PC-9 (cell line): ENCODE results near the gene RB1. TPM values are rescaled to one million over a fixed set of nuclear protein-coding genes. Genes with fewer than 3 reads are reported as not detected.

Experiments
- BruUV-seq: library from RNA; stranded (reverse); fragments of 400-500 nt; replicated peaks from 2 replicates; lab custom pipeline; 2021; lab: Mats Ljungman, UMichigan
- CTCF ChIA-PET: fragments of 300-600 bp; sonication (Branson Sonifier 250); formaldehyde crosslinking; loops from one replicate; lab custom pipeline; 2022; ENCODE audit warnings: antibody characterized with exemption; lab: Charles Lee
- POLR2A ChIA-PET: fragments of 300-600 bp; sonication (Branson Sonifier 250); formaldehyde crosslinking; loops from one replicate; lab custom pipeline; 2022; ENCODE audit warnings: antibody characterized with exemption; ENCODE audit not compliant: unreplicated experiment; lab: Charles Lee
- DNase-seq, 2 experiments: peaks; one replicate each; pipeline versions ENCODE4 v3.0.0 to v3.0.0-alpha.2; 2015 to 2022; ENCODE audit warnings: mixed read lengths in 1 of 2
- H2AFZ ChIP-seq: fragments of 200-600 bp; sonication (generic); 2 replicates; pipeline ENCODE4 v1.8.1; 2017; ENCODE audit warnings: antibody characterized with exemption
- H3F3A ChIP-seq: fragments of 200-600 bp; sonication (generic); 2 replicates; pipeline ENCODE4 v1.8.1; 2017; ENCODE audit warnings: antibody characterized with exemption, mild to moderate bottlenecking, low read depth; ENCODE audit not compliant: insufficient read depth
- H3K27ac ChIP-seq: fragments of 200-600 bp; sonication (generic); 2 replicates; pipeline ENCODE4 v1.6.1; 2016; ENCODE audit warnings: mixed run types
- H3K27me3 ChIP-seq: fragments of 200-600 bp; sonication (generic); 2 replicates; pipeline ENCODE4 v1.6.1; 2016; ENCODE audit warnings: low read depth, mixed run types; ENCODE audit not compliant: insufficient read depth
- H3K36me3 ChIP-seq: fragments of 200-600 bp; sonication (generic); 2 replicates; pipeline ENCODE4 v1.6.1; 2016; ENCODE audit warnings: low read depth, mixed run types
- H3K4me1 ChIP-seq: fragments of 200-600 bp; sonication (generic); replicated peaks from 2 replicates; pipeline ENCODE4 v1.6.1; 2016; ENCODE audit warnings: mixed run types; ENCODE audit not compliant: insufficient read depth
- H3K4me2 ChIP-seq: fragments of 200-600 bp; sonication (generic); 2 replicates; pipeline ENCODE4 v1.6.1; 2017; ENCODE audit warnings: mixed run types
- H3K4me3 ChIP-seq: fragments of 200-600 bp; sonication (generic); 2 replicates; pipeline ENCODE4 v1.6.1; 2016; ENCODE audit warnings: mixed run types
- H3K79me2 ChIP-seq: fragments of 200-600 bp; sonication (generic); 2 replicates; pipeline ENCODE4 v1.6.1; 2017; ENCODE audit warnings: low read depth, mixed run types
- H3K9me2 ChIP-seq: fragments of 200-600 bp; sonication (generic); 2 replicates; pipeline ENCODE4 v1.8.1; 2017; ENCODE audit warnings: mild to moderate bottlenecking; ENCODE audit not compliant: insufficient read depth
- H3K9me3 ChIP-seq: fragments of 200-600 bp; sonication (generic); 2 replicates; pipeline ENCODE4 v1.8.1; 2016; ENCODE audit warnings: low read depth; ENCODE audit not compliant: insufficient read depth
- H4K20me1 ChIP-seq: fragments of 200-600 bp; sonication (generic); 2 replicates; pipeline ENCODE4 v1.8.1; 2017; ENCODE audit not compliant: insufficient read depth
- EZH2 ChIP-seq: fragments of 200-600 bp; sonication (generic); IDR thresholded peaks from 2 replicates; pipeline ENCODE4 v1.8.0; 2017; ENCODE audit warnings: antibody characterized with exemption, low read depth
- intact Hi-C: fragments of 100-400 bp; cut with micrococcal nuclease; formaldehyde crosslinking; loops from one replicate; pipeline ENCODE4 v1.10.0; 2022; ENCODE audit not compliant: unreplicated experiment
- total RNA-seq: library from RNA; stranded (reverse); gene quantifications from 2 replicates; pipeline ENCODE4 v1.2.3, GENCODE V29; 2021
- TF ChIP-seq, protein P1 (sequence below): fragments of 200-600 bp; sonication (generic); conservative IDR thresholded peaks from 2 replicates; pipeline ENCODE4 v1.6.1; 2017; ENCODE audit warnings: mixed run types, antibody characterized with exemption, mild to moderate bottlenecking, moderate library complexity

The RB1 gene
- total RNA-seq, 1 experiment from 2014 or later: 23.7 TPM

DNA sequence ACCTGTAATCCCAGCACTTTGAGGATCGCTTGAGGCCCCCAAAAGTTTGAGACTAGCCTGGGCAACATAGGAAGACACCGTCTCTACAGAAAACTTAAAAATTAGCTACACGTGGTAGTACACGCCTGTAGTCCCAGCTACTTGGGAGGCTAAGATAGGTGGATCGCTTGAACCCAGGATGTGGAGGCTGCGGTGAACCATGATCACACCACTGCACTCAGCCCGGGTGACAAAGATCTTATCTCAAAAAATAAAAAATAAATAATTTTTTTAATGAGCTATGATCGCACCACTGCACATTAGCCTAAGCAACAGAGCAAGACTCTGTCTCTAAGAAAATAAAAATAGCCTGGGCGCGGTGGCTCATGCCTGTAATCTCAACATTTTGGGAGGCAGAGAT lies 222.7 kb downstream of the RB1 start:
- Histone ChIP-seq H3F3A (no peaks in the 10 kb centered on the region), H4K20me1 (no peaks in the 10 kb centered on the region), H3K9me3 (no peaks in the 10 kb centered on the region), H3K4me2 (no peak overlapping the region), H3K27me3 (no peaks in the 10 kb centered on the region), H3K36me3 (no peaks in the 10 kb centered on the region), H3K4me1 (no peaks in the 10 kb centered on the region), H2AFZ (no peak overlapping the region), H3K4me3 (no peak overlapping the region), H3K9me2 (no peaks in the 10 kb centered on the region; the same call in 1 of the 2 replicates), H3K79me2 (no peaks in the 10 kb centered on the region), H3K27ac (no peak overlapping the region)
- POLR2A ChIA-PET: no interaction called here
- intact Hi-C loops: no loop called here
- no TSS peak for BruUV-seq
- TF ChIP-seq EZH2: no peak
- TF ChIP-seq, protein P1, sequence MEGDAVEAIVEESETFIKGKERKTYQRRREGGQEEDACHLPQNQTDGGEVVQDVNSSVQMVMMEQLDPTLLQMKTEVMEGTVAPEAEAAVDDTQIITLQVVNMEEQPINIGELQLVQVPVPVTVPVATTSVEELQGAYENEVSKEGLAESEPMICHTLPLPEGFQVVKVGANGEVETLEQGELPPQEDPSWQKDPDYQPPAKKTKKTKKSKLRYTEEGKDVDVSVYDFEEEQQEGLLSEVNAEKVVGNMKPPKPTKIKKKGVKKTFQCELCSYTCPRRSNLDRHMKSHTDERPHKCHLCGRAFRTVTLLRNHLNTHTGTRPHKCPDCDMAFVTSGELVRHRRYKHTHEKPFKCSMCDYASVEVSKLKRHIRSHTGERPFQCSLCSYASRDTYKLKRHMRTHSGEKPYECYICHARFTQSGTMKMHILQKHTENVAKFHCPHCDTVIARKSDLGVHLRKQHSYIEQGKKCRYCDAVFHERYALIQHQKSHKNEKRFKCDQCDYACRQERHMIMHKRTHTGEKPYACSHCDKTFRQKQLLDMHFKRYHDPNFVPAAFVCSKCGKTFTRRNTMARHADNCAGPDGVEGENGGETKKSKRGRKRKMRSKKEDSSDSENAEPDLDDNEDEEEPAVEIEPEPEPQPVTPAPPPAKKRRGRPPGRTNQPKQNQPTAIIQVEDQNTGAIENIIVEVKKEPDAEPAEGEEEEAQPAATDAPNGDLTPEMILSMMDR: no peak
- CTCF ChIA-PET: interaction anchor here (0.6 kb wide), 1 partner anchor 271 kb away, joined by 3 read pairs; no protein-coding TSS in a partner anchor
- no peak for DNase-seq

DNA sequence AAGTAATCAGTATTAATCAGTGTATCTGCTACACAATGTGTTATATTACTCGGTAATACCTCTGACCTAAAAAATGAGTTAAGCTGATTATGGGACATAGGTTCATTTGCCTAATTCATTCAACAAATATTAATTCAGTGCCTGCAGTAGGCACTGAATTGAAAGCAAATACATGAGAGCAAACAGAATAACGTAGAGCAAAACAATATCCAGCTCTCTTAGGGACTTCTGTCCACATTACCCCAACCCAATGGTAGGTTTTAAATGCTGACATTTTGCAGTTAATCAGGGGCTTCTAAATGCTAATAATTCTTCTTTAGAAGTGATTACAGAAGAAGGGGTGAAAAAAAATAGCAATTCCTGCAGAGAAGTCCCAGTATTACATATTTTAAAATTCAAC lies 224.4 kb downstream of the RB1 start:
- intact Hi-C loops: no loop called here
- no TSS peak for BruUV-seq
- Histone ChIP-seq H3K4me3 (no peak overlapping the region), H3K4me1 (0 out of 2 replicates have a peak, but pooled peaks cover 5% of the 10 kb centered on the region), H3K9me2 (no peaks in the 10 kb centered on the region; the same call in 1 of the 2 replicates), H2AFZ (no peak overlapping the region), H3K36me3 (no peaks in the 10 kb centered on the region), H3F3A (no peaks in the 10 kb centered on the region), H3K4me2 (no peak overlapping the region), H3K27me3 (no peaks in the 10 kb centered on the region), H3K79me2 (no peaks in the 10 kb centered on the region), H3K27ac (no peak overlapping the region), H4K20me1 (no peaks in the 10 kb centered on the region), H3K9me3 (no peaks in the 10 kb centered on the region)
- POLR2A ChIA-PET: no interaction called here
- TF ChIP-seq, protein P1: no peak
- no peak for TF ChIP-seq EZH2
- DNase-seq: no peak
- CTCF ChIA-PET: no interaction called here

DNA sequence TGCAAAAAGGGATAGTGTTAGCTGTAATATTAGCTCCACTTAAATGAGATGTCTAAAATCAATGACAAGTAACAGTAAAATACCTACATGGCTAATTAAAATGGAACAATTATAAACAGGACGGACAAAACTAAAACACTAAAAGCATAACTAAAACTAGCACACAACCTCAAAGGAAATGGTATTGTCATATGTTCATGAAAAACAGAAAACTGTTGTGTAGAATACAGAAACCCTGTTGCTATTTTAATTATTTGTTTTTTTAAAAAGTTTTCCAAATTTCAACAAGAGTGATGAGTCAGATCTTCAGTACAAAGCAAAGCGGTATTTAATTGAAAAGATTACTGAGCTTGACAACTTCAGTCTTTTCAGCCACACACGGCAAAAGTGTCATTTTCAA lies 225.2 kb downstream of the RB1 start:
- no peaks in the 10 kb centered on the region for H3K9me3 ChIP-seq
- H3K4me1 ChIP-seq: 0 out of 2 replicates have a peak, but pooled peaks cover 8% of the 10 kb centered on the region
- TF ChIP-seq, protein P1: no peak
- no peak for TF ChIP-seq EZH2
- no TSS peak for BruUV-seq
- CTCF ChIA-PET: no interaction called here
- no peaks in the 10 kb centered on the region for H3K36me3 ChIP-seq
- no peaks in the 10 kb centered on the region for H4K20me1 ChIP-seq
- H3K79me2 ChIP-seq: no peaks in the 10 kb centered on the region
- H3F3A ChIP-seq: peaks cover 2% of the 10 kb centered on the region; the same call in 1 of the 2 replicates
- H3K27me3 ChIP-seq: no peaks in the 10 kb centered on the region
- intact Hi-C loops: no loop called here
- POLR2A ChIA-PET: no interaction called here
- DNase-seq: no peak
- H3K4me2 ChIP-seq: no peak overlapping the region
- H3K27ac ChIP-seq: no peak overlapping the region
- no peak overlapping the region for H2AFZ ChIP-seq
- H3K4me3 ChIP-seq: no peak overlapping the region
- H3K9me2 ChIP-seq: no peaks in the 10 kb centered on the region; the same call in 1 of the 2 replicates
